HL-60 (cell line): ENCODE measurements around the gene HEBP2.
"Not testable (repeated sequence)": the region's sequence is repeated elsewhere in the genome, so short reads cannot be mapped to it uniquely, and the experiment has no call there.

Experiments
- CTCF ChIP-seq: IDR thresholded peaks from one replicate; pipeline ENCODE4 v1.5.1; 2011; ENCODE audit warnings: low read length, control low read depth, inconsistent platforms; ENCODE audit not compliant: insufficient read depth
- POLR2AphosphoS5 ChIP-seq: IDR thresholded peaks from 2 replicates; pipeline ENCODE4 v1.6.1; 2012; ENCODE audit warnings: low read depth

- TF ChIP-seq CTCF, POLR2AphosphoS5: not testable (repeated sequence)
Observed at GRCh38 chr6:138425256-138425655, 21.2 kb downstream of the HEBP2 start.
